Epidermal melanocyte (primary cell): ENCODE measurements around the gene HTR1D.
"Not testable (repeated sequence)": the region's sequence is repeated elsewhere in the genome, so short reads cannot be mapped to it uniquely, and the experiment has no call there.

Experiments used
- DNase-seq: peaks from one replicate; pipeline ENCODE4 v3.0.0; 2011; ENCODE audit warnings: low spot score; ENCODE audit not compliant: insufficient read length

HTR1D gene

DNA sequence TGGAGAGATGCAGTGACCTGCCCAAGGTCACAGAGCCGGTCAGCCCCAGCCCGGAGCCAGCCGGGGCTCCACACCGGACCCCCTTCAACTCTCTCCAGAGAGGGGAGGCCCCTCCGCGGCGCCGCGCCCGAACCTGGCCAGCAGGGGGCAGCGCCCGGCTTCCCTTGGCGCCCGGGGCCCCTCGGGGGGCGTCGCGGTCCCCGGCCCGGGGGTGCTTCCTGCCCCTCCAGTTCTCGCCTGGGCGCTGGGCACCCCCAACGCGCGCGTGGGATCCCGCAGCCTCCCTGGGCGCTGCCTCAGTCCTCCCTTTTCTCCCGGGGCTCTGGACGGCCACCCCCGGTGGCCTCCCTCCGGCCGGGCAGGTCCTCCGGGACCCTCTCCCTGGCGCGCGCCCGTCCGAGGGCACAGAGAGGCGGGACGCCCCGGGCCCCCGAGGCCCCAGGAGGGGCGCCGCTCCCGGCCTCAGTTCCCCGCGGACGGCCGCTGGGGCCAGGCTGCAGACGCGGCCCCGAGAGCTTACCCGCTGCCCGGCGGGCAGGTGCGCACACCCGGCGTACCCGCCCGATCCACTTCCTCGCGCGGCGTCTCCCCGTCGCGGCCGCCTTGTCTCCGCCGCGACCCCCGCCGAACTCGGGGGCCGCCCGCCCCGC lies 406 bp downstream of the HTR1D start:
- no peak for DNase-seq

DNA sequence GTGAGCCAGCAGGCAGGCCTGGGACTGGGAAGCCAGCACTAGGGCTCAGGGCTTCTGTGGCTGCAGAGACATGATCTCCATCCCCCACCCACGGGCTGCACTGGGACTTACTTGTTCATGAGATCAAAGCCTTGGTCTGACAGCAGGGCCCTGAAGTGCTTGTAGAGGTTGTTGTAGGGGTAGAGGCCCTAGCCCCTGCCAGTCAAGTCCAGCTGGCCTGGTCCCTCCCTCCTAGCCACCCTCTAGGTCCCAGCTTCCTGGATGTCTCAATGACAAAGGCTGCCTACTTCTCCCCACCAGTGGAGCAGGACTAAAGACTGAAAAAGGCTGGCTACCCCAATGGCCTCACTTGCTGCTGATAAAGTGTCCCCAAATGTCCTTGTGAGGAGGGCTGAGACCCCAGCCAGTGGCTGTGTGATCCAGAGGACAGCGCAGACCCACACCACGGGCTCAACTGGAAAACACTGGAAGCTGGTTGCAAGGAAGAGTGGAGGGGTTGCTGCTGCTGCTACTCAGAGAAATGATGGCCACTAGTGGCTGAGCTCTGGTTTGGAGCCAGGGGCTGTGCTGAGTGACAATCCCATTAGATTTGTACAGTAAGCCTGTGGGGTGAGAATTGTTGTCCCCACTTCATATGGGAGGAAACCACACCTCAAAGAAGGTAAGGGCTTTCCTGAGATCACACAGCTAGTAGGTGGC lies 1.4 kb downstream of the HTR1D start:
- DNase-seq: no peak

DNA sequence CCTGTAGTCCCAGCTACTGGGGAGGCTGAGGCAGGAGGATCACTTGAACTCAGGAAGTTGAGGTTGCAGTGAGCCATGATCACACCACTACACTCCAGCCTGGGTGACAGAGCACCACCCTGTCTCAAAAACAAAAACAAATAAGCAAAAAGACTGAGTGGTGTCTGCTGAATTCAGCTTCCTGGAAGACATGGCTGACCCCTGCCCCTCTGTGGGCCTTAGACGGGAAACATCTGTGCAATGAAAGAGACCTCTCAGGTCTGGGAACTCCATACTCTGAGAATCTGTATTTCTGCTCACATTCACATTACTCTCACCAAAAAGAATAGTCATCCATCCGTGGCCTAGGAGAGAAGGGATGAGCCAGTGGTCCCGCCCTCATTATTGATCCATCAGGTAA lies 2.0 kb downstream of the HTR1D start:
- no peak for DNase-seq

DNA sequence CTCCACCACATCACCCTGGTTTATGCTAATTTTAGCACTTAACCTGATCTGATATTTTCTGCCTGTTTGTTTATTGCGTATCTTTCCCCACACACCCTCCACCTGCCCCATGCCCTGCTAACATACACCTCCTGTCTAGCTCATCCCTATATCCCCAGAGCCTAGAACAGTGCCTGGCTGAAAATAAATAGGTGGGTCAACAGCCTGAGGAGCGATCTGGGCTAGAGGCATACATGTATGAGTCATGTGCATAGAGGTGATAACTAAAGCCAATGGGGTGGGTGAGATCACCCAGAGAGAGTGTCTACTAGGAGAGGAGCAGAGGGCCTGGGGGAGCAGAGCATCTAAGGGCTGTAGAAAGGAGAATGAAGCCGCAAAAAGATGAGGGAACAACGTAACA lies 2.7 kb downstream of the HTR1D start:
- no peak for DNase-seq

DNA sequence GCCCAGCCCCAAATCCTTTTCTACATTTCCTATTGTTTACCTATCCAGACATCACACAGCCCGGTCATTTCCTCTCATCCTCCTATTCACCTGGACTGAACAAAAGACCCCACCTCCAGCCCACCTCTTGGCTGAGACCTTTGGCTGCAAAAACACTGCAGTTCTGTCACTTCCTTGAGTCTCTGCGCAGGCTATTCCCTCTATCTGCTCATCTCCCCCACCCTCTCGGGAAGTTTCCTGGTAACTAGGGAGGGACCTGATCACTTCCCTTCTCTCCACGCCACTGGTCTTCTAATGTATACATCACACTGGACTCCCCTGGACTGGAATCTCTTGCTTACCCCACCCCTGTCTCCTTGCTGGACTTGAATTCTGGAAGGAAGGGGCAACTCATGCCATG lies 5.3 kb downstream of the HTR1D start:
- DNase-seq: no peak

DNA sequence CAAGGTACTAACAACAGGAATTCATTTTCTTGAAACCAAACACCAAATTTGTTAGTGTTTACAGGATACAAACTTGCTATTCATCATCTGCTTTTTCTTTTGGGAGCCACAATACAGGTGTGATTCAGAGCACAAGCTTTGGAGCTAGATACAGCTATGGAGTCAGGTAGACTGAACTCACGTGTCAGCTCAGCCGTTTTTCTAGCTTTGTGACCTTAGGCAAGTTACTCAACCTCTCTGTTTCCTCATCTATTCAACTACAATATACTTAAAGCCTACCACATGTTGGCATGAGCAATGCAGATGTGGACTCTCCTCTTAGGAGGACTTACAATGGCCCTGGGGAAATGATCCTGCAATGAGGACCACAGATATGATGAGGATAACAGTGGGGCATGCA lies 6.3 kb downstream of the HTR1D start:
- no peak for DNase-seq

DNA sequence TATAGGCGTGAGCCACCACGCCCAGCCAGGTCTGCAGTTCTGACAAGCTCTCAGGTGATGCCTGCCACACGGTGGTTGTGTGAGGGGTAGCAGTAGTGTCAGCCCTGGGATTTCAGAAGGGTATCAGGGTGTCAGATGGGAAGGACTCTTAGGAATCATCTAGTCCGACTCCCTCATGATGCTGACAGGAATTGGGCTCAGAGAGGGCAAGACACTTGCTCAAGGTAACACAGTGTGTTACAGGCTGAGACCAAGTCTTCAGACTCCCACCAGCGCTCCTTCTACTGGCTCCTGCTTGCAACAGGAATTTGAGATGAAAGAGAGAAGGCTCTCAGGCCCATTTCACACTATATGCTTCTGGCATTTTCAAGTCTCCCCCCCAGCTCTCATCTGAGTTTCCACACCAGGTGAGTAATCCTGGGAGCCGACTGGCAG lies 6.9 kb downstream of the HTR1D start:
- DNase-seq: no peak

DNA sequence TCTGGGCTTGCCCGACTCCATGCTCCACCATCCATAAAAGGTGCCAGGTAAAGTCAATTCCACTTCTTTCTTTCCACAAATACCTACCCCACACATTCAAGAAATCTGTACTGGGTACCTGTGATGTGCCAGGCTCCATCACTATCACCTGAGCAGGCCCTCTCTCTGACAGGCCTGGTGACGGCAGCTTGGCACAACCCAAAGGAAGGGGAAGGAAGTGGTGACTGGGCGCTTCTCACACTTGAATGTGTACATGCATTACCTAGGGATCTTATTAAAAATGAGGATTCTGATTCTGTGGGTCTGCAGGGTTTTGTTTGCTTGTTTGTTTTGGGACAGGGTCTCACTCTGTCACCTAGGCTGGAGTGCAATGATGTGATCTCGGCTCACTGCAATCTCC lies 7.5 kb downstream of the HTR1D start:
- DNase-seq: no peak

DNA sequence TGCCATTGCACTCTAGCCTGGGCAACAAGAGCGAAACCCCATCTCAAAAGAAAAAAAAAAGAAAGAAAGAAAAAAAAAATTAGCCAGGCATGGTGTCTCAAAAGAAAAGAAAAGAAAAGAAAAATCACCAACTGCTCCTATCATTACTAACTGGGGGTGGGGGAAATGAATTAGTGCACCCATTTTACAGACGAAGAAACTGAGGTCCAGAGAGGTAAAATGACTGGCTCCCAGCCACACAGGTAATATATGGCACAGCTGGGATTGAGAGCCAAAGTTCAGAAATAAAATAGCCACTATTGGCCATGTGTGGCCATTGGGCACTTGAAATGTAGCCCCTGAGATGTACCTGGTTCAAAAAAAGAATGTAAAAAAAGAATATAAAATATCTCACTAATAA lies 8.8 kb downstream of the HTR1D start:
- no peak for DNase-seq

DNA sequence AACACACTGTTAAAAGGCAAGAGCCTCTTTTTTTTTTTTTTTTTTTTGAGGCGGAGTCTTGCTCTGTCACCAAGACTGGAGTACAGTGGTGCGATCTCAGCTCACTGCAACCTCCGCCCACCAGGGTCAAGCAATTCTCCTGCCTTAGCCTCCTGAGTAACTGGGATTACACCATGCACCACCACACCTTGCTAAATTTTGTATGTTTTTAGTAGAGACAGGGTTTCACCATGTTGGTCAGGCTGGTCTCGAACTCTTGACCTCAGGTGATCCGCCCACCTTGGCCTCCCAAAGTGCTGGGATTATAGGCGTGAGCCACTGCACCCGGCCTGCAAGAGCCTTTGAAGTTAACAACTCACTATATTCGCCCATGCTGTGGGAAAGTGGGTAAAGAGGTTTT lies 9.6 kb downstream of the HTR1D start:
- not testable (repeated sequence) for DNase-seq

DNA sequence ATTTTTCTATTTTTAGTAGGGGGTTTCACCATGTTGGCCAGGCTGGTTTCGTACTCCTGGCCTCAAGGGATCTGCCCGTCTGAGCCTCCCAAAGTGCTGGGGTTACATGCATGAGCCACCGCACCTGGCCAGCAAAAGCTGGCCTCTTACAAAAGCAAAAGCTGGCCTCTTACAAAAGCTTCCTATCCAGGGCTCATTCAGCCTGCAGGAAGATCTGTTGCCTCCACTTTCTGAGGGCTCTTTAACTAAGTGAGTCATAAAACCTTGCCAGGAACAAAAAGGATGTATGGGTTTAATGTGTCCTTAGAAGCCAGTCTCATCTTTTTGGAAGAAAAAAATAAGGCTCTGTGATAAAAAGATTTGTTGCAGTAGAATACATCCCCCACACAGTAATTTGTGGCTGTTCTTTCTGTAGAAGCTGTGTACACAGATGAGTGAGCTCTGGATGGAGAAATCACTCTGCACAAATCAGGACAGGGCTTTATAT lies 15.0 kb downstream of the HTR1D start:
- DNase-seq: no peak

DNA sequence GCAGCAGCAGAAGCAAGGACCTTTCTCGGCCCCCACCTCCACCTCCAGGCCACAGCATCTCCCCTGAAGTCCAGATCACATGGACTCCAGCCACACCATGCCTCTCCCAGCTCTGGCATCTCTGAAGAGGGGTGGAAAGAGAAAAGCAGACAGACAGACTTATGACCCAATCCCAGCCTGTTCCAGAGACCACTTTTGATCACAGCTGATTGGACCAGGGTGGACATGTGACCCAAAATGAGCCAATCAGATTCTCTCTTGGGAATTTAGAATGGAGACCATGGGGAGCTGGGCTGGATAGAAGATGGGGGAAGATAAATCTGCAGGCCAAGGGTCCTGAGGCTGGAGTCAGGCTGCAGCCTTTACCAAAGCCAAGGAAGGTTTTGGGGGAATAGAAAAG lies 16.4 kb downstream of the HTR1D start:
- DNase-seq: no peak

DNA sequence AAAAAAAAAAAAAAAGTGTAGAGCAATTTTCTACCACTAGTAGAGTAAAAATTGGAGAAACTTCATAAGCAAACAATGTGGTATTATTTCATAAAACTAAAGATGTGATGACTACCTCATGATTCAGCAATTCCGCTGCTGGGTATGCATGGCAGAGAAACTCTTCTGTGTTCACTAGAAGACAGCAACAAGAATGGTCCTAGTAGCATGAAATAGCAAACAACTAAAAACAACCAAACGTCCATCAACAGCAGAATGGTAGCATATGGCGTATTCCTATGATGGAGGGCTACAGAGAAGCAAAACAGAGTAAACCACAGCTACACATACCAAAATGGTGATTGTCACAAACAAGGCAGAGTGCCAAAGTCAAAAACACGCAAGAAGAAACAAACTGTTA lies 18.9 kb downstream of the HTR1D start:
- DNase-seq: peak; percentile 42

DNA sequence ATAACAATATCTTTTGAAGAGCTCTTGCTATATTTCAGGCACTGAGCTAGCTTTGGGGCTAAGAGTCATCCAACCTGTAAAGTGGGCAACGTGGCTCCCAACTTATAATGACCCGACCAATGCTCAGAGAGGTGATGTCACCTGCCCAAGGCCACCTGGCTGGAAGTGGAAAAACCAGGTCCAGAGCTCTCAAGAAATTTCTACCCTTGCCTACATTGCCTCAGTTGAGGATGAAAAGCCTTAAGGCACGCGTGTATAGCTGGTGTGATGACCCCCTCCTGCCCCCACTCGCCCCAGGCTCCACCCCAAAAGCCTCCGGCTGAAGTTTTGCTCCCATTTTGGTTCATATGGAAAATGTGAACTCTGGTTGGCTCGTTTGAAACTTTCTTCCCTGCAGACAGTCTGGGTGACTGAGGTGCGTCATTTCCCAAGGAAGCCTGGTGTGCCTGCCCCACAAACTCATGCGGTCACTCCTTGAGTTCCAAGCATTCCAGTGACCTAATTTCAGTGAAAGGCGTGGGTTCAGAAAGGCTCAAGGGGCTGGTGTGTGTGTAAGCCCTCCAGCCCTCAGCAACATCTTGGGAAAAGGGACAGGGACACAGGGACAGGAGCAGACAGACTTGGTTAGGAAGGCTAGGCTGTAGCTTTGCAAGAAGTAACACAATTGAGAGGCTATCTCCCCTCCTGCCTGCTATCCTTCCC lies 20.5 kb downstream of the HTR1D start:
- DNase-seq: no peak

DNA sequence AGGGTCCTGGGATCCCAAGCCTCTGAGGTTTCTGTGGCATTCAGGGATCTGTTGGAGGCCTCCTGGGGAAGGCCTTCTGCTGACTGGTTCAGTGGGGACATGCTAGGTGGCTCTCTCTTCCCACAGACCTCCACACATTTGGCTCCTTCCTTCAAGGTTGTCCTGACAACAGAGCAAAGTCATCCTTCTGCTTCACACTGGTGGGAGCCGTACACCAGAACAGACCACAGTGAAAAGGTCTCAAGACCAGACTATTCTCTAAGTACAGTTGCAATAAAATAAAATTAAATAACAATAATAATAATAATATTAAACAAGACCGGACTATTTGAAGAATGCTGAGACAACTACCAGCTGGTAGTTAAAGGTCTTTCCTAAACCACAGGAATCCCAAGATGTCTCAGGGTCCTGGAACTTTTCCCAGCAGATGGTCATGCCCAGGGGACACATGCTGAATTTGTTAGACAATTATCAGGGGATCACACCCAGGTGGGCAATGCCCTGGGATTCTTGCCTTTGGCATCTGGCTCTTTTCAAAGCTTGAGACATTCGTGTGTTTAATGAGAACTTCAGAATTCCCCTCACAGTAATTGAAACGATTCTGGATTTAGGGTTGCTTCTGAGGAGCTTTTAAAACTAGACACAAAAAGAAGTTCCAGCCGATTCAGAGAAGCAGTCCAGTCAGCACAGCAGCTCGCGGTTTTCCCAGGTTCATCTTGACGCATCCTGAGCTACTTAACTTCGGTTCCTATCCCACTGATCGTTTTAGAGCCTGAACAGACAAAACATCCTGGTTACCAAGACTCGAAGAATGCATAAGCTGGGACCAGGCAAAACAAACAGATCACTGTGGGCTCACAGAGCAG lies 22.9 kb downstream of the HTR1D start:
- peak; percentile 61 for DNase-seq

DNA sequence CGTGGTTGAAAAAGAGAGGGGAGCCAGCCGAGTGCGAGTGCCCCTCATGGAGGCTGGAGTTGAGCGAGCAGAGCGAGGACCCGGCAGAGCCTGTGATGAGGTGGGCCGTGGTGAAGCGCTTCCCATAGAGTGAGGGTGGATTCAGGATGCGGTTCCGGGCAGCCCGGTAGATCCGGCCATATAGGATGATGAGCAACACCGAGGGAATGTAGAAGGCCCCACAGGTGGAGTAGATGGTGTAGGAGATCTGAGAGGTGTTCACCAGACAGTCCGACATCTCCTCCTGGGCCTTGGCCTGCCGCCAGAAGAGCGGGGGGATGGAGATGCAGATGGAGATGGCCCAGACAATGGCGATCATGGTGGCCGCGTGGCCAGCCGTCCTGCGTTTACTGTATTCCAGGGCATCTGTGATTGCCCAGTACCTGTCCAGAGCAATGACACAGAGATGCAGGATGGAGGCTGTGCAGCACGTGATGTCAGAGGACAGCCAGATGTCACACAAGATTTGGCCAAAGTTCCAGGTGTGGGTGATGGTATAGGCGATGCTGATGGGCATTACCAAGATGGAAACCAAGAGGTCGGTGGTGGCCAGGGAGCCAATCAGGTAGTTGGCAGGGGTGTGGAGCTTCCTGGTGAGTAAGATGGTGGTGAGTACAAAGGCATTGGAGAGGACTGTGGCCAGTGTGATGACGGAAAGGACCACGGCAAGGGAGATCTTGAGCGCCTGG lies 23.7 kb downstream of the HTR1D start:
- no peak for DNase-seq

DNA sequence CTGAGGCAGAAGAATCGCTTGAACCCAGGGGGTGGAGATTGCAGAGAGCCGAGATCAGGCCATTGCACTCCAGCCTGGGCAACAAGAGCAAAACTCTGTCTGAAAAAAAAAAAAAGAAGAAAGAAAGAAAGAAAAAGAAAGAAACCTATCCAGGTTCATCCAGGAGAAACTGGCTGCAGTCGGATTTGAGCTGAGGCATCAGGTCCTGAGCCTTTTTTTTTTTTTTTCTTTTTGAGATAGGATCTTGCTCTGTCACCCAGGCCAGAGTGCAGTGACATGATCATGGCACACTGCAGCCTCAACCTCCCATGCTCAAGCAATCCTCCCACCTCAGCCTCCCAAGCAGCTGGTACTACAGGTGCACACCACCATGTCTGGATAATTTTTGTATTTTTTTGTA lies 26.1 kb downstream of the HTR1D start:
- no peak for DNase-seq

DNA sequence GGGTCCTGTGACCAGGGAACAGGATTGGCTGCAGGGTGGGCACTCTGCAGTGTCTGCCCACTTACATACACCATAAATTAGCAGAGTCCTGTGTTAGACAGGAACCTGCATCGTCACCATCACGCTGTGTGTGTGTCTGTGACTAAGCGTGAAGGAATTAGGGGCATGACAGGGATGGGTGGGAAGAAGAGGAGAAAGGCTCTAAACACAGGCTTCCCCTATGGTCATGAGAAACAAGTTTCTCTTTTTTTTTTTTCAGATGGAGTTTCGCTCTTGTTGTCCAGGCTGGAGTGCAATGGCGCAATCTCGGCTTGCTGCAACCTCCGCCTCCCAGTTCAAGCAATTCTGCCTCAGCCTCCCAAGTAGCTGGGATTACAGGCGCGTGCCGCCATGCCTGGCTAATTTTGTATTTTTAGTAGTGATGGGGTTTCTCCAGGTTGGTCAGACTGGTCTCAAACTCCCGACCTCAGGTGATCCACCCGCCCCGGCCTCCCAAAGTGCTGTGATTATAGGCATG lies 28.3 kb downstream of the HTR1D start:
- not testable (repeated sequence) for DNase-seq

DNA sequence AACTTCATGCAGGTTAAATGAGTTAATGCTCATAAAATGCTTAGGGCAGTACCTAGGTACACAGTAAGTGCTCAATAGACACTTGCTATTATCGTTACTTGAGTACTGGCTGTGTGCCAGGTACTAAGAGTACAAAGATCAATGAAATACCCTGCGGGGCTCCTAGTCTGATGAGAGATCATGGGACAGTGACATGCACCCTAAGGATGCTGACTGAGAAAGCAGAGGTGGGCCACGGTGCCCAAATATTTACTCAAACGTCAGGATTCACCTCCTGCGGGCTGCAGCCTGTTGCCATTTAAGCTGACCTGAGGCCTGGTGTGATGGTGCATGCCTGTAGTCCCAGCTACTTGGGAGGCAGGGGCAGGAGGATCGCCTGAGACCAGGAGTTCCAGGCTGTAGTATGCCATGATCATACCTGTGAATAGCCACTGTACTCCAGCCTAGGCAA lies 28.8 kb downstream of the HTR1D start:
- DNase-seq: no peak

DNA sequence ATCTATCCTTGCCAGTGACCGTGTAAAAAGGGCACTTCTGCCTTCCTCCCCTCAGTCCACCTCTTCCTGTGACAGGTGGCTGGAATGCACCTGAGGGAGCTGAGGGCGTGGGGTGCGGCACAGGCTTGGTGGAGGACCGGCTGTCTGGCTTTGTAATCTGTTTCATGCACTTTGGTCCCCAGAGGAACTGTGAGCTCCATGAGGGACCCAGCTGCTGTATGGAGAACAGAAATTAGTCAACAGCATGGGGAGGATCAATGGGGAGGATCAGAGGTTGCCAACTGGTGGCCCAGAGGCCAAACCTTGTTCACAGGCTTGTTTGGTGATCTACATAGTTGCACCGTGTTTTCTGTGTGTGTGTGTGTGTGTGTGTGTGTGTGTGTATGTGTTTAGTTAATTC lies 29.7 kb downstream of the HTR1D start:
- DNase-seq: no peak

DNA sequence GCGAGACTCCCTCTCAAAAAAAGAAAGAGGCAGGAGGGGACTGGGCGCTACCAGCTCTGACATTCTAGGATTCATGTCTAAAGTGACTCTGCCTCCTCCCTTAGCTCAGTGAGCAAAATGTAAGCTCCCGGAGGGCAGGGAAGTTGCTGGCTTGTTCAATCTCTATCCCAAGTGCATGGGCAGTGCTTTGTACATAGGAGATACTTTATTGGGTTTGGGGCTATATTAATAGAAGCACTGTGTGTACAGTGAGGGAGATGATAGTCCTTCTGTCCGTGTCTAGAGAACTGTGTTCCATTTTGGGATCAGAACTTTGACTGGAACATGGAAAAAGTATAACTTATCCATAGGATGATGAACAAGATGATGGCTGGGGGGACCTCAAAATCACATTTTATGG lies 31.9 kb downstream of the HTR1D start:
- DNase-seq: no peak
